Ectodermal cell (in vitro differentiated cells): ENCODE measurements around the gene EP300.
"Not testable (repeated sequence)": the region's sequence is repeated elsewhere in the genome, so short reads cannot be mapped to it uniquely, and the experiment has no call there.

Experiments used
- H3K27ac ChIP-seq: 2 replicates; pipeline ENCODE4 v1.7.0; 2013; ENCODE audit warnings: mild to moderate bottlenecking, low read depth, low read length; ENCODE audit not compliant: insufficient read depth, poor library complexity, severe bottlenecking
- H3K27me3 ChIP-seq: 2 replicates; pipeline ENCODE4 v1.7.0; 2013; ENCODE audit warnings: mild to moderate bottlenecking, low read length; ENCODE audit not compliant: insufficient read depth, control insufficient read depth, poor library complexity, severe bottlenecking
- H3K36me3 ChIP-seq: one replicate; pipeline ENCODE4 v1.7.0; 2013; ENCODE audit warnings: low read length; ENCODE audit not compliant: control insufficient read depth, insufficient read depth
- H3K4me1 ChIP-seq: one replicate; pipeline ENCODE4 v1.7.0; 2013; ENCODE audit warnings: low read length; ENCODE audit not compliant: control insufficient read depth, insufficient read depth
- H3K4me3 ChIP-seq: 2 replicates; pipeline ENCODE4 v1.7.0; 2013; ENCODE audit warnings: low read depth, low read length, control low read depth; ENCODE audit not compliant: insufficient read depth
- H3K9me3 ChIP-seq: 2 replicates; pipeline ENCODE4 v1.7.0; 2013; ENCODE audit warnings: mild to moderate bottlenecking, low read length, moderate library complexity; ENCODE audit not compliant: control insufficient read depth
- WGBS, 2 experiments: methylation state at CpG; one replicate each; pipeline ENCODE4 v1.1.7; 2013; ENCODE audit warnings: missing lambda C conversion rate in 2 of 2; 5-methylcytosine and 5-hydroxymethylcytosine counted together

EP300 gene

DNA sequence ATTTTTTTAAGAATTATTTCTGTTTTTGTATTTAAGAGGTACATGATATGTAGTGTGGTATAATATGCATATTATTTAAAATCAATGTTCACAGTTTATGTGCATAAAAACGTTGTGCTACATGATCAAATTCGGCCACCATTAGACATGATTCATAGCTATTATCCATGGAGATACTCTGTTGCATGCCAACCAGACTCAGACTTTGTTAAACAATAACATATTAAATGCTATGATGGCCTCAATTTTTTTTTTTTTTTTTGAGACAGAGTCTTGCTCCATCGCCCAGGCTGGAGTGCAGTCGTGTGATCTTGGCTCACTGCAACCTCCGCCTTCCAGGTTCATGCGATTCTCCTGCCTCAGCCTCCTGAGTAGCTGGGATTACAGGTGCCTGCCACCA is 53.5 kb downstream of the EP300 start:
- not testable (repeated sequence) for H3K27me3 ChIP-seq, H3K27ac ChIP-seq, H3K4me3 ChIP-seq, H3K9me3 ChIP-seq, H3K4me1 ChIP-seq
- H3K36me3 ChIP-seq = peaks cover 90% of the 10 kb centered on the region
- WGBS, 2 experiments = 89 to 94% methylated on average over 6 of the region's 6 CpGs

DNA sequence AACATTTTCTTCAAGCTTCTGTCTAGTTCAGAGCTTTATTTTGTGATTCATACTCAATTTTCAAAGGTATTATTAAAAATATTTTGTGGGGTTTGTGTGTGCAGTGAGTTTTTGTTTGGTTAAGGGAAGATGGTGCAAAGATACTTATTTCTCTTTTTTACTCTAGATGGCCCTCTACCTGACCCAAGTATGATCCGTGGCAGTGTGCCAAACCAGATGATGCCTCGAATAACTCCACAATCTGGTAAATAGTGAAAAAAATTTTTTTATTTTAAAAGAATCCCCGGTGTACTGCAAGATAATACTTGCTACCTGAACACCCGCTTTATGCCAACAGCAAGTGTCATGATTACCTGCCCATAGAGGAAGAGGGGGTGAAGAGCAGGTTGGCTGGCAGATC is 54.2 kb downstream of the EP300 start:
- Histone ChIP-seq H3K36me3 (peaks cover 90% of the 10 kb centered on the region), H3K9me3 (no peaks in the 10 kb centered on the region), H3K27me3 (no peaks in the 10 kb centered on the region), H3K4me1 (no peaks in the 10 kb centered on the region), H3K27ac (no peak overlapping the region), H3K4me3 (no peak overlapping the region)
- 95 to 100% methylated on average over 4 of the region's 4 CpGs for WGBS, 2 experiments

DNA sequence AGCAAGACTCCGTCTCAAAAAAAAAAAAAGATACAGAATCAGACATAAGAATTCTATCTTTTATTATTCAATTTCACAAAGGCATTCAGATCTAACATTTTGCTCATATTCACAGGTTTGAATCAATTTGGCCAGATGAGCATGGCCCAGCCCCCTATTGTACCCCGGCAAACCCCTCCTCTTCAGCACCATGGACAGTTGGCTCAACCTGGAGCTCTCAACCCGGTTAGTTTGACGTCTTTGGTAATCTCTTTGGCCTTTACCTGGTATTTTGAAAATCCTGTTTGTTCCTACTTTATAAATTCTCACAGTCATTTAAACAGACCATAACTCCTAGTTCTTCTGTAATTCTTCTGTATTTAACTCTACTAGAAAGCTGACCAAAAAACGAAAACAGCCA is 55.3 kb downstream of the EP300 start:
- no peaks in the 10 kb centered on the region for H3K27me3 ChIP-seq
- WGBS, 2 experiments = 90 to 93% methylated on average over 5 of the region's 5 CpGs
- H3K4me3 ChIP-seq = no peak overlapping the region
- H3K9me3 ChIP-seq = no peaks in the 10 kb centered on the region
- H3K36me3 ChIP-seq = peaks cover 90% of the 10 kb centered on the region
- no peak overlapping the region for H3K27ac ChIP-seq
- H3K4me1 ChIP-seq = no peaks in the 10 kb centered on the region

GRCh38 chr22:41152902-41153301 is 60.5 kb downstream of the EP300 start:
- Histone ChIP-seq H3K9me3 (no peaks in the 10 kb centered on the region), H3K4me3 (no peak overlapping the region), H3K27ac (no peak overlapping the region), H3K27me3 (no peaks in the 10 kb centered on the region), H3K36me3 (peaks cover 97% of the 10 kb centered on the region), H3K4me1 (no peaks in the 10 kb centered on the region)
- WGBS, 2 experiments = 96% methylated on average over 7 of the region's 7 CpGs

DNA sequence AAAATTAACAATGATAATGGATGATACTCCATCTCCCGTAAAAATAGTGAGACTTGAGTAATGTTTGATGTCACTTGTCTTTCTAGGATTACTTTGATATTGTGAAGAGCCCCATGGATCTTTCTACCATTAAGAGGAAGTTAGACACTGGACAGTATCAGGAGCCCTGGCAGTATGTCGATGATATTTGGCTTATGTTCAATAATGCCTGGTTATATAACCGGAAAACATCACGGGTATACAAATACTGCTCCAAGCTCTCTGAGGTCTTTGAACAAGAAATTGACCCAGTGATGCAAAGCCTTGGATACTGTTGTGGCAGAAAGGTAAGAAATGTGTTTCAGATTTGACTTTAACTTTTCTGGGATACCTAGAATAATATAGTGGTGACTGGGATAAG is 64.7 kb downstream of the EP300 start:
- no peaks in the 10 kb centered on the region for H3K4me1 ChIP-seq
- 98 to 99% methylated on average over 4 of the region's 4 CpGs for WGBS, 2 experiments
- H3K36me3 ChIP-seq = peaks cover 92% of the 10 kb centered on the region
- no peaks in the 10 kb centered on the region for H3K9me3 ChIP-seq
- no peaks in the 10 kb centered on the region for H3K27me3 ChIP-seq
- no peak overlapping the region for H3K27ac ChIP-seq
- H3K4me3 ChIP-seq = no peak overlapping the region

DNA sequence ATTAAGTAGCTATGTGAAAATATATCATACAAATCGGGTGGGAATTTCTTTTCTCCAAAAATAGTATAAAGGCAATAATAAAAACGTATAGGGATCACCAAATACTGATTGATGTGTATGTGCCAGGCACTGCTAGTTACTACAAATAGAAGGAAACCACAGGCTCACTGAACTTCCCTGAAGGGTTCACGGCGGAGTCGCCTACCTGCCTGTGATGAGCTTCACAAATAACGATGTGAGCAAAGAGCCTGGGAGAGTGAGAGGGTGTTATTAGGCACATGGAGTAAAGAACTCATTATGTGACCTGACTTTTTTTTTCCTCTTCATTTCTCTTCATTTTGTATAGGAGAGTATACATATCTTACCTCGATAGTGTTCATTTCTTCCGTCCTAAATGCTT is 76.8 kb downstream of the EP300 start:
- Histone ChIP-seq H3K4me3 (no peak overlapping the region), H3K27ac (no peak overlapping the region), H3K4me1 (no peaks in the 10 kb centered on the region), H3K36me3 (peaks cover 68% of the 10 kb centered on the region), H3K9me3 (no peaks in the 10 kb centered on the region), H3K27me3 (no peaks in the 10 kb centered on the region)
- WGBS, 2 experiments = 94 to 97% methylated on average over 6 to 8 of the region's 8 CpGs

DNA sequence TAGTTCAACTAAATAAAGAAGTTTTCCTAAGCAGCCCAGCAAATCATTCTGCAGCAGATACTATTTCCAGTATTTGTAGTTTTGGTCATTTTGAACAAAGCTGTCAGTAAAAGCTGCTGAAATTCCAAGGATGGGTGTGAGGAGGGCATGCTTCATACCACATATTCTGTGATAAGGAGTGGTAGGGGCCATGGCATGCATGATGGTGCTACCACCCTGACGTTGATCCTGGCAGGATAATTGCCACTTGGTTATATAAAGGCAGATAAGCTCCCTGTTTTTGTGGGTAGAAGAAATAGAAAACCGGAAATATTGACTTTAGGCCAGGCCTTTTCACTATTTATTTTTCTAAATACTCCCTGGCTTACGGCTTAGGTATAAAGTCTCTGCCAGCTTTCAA is 79.6 kb downstream of the EP300 start:
- H3K36me3 ChIP-seq = peaks cover 72% of the 10 kb centered on the region
- H3K9me3 ChIP-seq = no peaks in the 10 kb centered on the region
- H3K4me3 ChIP-seq = no peak overlapping the region
- 92% methylated on average over 3 of the region's 3 CpGs for WGBS, 2 experiments
- H3K27ac ChIP-seq = no peak overlapping the region
- no peaks in the 10 kb centered on the region for H3K4me1 ChIP-seq
- no peaks in the 10 kb centered on the region for H3K27me3 ChIP-seq

- Histone ChIP-seq H3K27me3 (no peaks in the 10 kb centered on the region), H3K4me3 (no peak overlapping the region), H3K36me3 (peaks cover 60% of the 10 kb centered on the region), H3K9me3 (no peaks in the 10 kb centered on the region), H3K4me1 (no peaks in the 10 kb centered on the region), H3K27ac (no peak overlapping the region)
- WGBS, 2 experiments = 93 to 97% methylated on average over 2 of the region's 2 CpGs
Observed at GRCh38 chr22:41175546-41175945, 83.2 kb downstream of the EP300 start.

DNA sequence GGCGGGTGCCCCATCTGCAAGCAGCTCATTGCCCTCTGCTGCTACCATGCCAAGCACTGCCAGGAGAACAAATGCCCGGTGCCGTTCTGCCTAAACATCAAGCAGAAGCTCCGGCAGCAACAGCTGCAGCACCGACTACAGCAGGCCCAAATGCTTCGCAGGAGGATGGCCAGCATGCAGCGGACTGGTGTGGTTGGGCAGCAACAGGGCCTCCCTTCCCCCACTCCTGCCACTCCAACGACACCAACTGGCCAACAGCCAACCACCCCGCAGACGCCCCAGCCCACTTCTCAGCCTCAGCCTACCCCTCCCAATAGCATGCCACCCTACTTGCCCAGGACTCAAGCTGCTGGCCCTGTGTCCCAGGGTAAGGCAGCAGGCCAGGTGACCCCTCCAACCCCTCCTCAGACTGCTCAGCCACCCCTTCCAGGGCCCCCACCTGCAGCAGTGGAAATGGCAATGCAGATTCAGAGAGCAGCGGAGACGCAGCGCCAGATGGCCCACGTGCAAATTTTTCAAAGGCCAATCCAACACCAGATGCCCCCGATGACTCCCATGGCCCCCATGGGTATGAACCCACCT is 84.7 kb downstream of the EP300 start:
- Histone ChIP-seq H3K4me1 (no peaks in the 10 kb centered on the region), H3K27me3 (no peaks in the 10 kb centered on the region), H3K36me3 (peaks cover 57% of the 10 kb centered on the region), H3K4me3 (no peak overlapping the region), H3K9me3 (no peaks in the 10 kb centered on the region), H3K27ac (no peak overlapping the region)
- WGBS, 2 experiments = 94 to 95% methylated on average over 15 of the region's 15 CpGs

GRCh38 chr22:41177622-41178424 is 85.4 kb downstream of the EP300 start:
- peaks cover 56% of the 10 kb centered on the region for H3K36me3 ChIP-seq
- H3K4me3 ChIP-seq = no peak overlapping the region
- no peak overlapping the region for H3K27ac ChIP-seq
- H3K27me3 ChIP-seq = no peaks in the 10 kb centered on the region
- 94 to 96% methylated on average over 9 of the region's 9 CpGs for WGBS, 2 experiments
- no peaks in the 10 kb centered on the region for H3K9me3 ChIP-seq
- no peaks in the 10 kb centered on the region for H3K4me1 ChIP-seq
